GM12878 (cell line): ENCODE data around the gene CPNE6.

Experiments used
- CREB1 ChIP-seq: IDR thresholded peaks from 2 replicates; pipeline ENCODE4 v1.6.1; 2012; ENCODE audit warnings: low read depth, mild to moderate bottlenecking, inconsistent platforms
- CTCF ChIP-seq, 3 experiments: IDR thresholded peaks in 2 of 3; conservative IDR thresholded peaks in 1 of 3; 2 replicates each; pipeline ENCODE4 v1.5.1; 2011; ENCODE audit warnings: low read depth in 3 of 3, low read length in 3 of 3, mild to moderate bottlenecking in 3 of 3, control low read depth in 2 of 3, moderate library complexity in 2 of 3, inconsistent platforms in 1 of 3, mixed read lengths in 1 of 3; ENCODE audit not compliant: control insufficient read depth in 2 of 3, insufficient read depth in 1 of 3; ENCODE audit errors: extremely low read depth in 1 of 3
- HCFC1 ChIP-seq: fragments of 150-350 bp; IDR thresholded peaks from 2 replicates; pipeline ENCODE4 v1.6.1; 2014; ENCODE audit warnings: low read length
- MAX ChIP-seq: IDR thresholded peaks from 2 replicates; pipeline ENCODE4 v1.6.1; 2012; ENCODE audit warnings: low read depth, low read length, improper control_type of control experiment
- MYC ChIP-seq: IDR thresholded peaks from 2 replicates; pipeline ENCODE4 v1.6.1; 2011; ENCODE audit warnings: mild to moderate bottlenecking, low read length, moderate library complexity, inconsistent platforms; ENCODE audit not compliant: insufficient read depth, insufficient replicate concordance, insufficient read length, severe bottlenecking
- POLR2A ChIP-seq: IDR thresholded peaks from 2 replicates; pipeline ENCODE4 v1.6.1; 2011; ENCODE audit warnings: low read depth, mild to moderate bottlenecking, low read length
- RFX5 ChIP-seq: IDR thresholded peaks from 2 replicates; pipeline ENCODE4 v1.6.1; 2011; ENCODE audit warnings: low read depth, low read length, improper control_type of control experiment
- SMC3 ChIP-seq: IDR thresholded peaks from 2 replicates; pipeline ENCODE4 v1.6.1; 2011; ENCODE audit warnings: low read length, improper control_type of control experiment, borderline replicate concordance

GRCh38 chr14:24081739-24082211 lies 10.4 kb downstream of the CPNE6 start:
- no peak for TF ChIP-seq CTCF (IDR thresholded peaks at IDR 0.05 in 2 of 3, conservative IDR thresholded peaks at IDR 0.05 in 1 of 3; ENCODE audit: control insufficient read depth in 2 of 3, extremely low read depth in 1 of 3, insufficient read depth in 1 of 3, low read depth in 3 of 3, low read length in 3 of 3)
- TF ChIP-seq CREB1, result no peak
- no peak for TF ChIP-seq RFX5
- TF ChIP-seq POLR2A, result no peak
- no peak for TF ChIP-seq HCFC1
- TF ChIP-seq SMC3, result no peak
- no peak for TF ChIP-seq MYC
- no peak for TF ChIP-seq MAX
